Stomach (tissue), 4 donors: ENCODE results near the gene LUZP1.

Experiments
- POLR2A ChIP-seq, 4 donors: fragments of 450-650 bp; IDR thresholded peaks; one replicate each; pipeline ENCODE4 v1.6.1; 2016; ENCODE audit warnings: antibody characterized with exemption in 4 of 4, control low read depth in 2 of 4, mild to moderate bottlenecking in 1 of 4, moderate library complexity in 1 of 4
- POLR2AphosphoS5 ChIP-seq, 3 donors: sonication (generic); formaldehyde crosslinking; IDR thresholded peaks; one replicate each; pipeline ENCODE4 v1.6.1; 2016; ENCODE audit warnings: antibody characterized with exemption in 3 of 3
- TF ChIP-seq, protein P1 (sequence below), 7 experiments: fragments of 450-650 bp in 4 of 7; fragments of 200-600 bp in 3 of 7; sonication (generic) in 3 of 7; IDR thresholded peaks; one replicate each; pipeline ENCODE4 v1.5.1; 2016 to 2019; ENCODE audit warnings: antibody characterized with exemption in 7 of 7, control low read depth in 2 of 7, mild to moderate bottlenecking in 1 of 7

DNA sequence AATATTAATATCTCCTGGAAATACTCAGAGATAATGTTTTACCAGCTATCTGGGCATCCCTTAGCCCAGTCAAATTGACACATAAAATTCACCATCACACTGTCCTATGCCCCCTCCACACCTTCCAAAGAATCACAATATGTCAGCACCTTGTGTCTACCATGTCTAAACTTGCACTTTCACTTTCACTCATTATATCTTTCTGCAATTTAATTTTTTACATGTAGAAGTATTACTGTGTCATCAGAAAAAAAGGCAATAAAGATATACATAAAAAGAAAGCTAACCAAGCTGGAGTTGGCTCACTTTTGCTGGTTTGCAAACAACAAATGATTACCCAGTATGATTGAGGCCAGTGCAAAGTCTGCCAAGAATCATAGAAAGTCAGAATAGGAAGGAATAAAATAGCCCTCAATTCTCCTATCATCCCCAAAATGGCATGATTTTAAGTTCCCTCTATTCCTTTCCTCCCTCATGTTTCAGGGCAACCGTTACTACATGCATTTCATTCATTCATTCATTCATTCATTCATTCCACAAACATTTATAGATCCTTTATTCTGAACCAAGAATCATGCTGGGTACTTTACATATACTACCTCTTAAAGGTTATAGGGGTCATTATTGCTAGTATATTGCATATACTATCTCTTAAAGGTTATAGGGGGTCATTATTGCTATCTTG, 5.9 kb upstream of the LUZP1 start:
- TF ChIP-seq, protein P1, sequence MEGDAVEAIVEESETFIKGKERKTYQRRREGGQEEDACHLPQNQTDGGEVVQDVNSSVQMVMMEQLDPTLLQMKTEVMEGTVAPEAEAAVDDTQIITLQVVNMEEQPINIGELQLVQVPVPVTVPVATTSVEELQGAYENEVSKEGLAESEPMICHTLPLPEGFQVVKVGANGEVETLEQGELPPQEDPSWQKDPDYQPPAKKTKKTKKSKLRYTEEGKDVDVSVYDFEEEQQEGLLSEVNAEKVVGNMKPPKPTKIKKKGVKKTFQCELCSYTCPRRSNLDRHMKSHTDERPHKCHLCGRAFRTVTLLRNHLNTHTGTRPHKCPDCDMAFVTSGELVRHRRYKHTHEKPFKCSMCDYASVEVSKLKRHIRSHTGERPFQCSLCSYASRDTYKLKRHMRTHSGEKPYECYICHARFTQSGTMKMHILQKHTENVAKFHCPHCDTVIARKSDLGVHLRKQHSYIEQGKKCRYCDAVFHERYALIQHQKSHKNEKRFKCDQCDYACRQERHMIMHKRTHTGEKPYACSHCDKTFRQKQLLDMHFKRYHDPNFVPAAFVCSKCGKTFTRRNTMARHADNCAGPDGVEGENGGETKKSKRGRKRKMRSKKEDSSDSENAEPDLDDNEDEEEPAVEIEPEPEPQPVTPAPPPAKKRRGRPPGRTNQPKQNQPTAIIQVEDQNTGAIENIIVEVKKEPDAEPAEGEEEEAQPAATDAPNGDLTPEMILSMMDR (IDR thresholded peaks at IDR 0.05), result no peak
- TF ChIP-seq POLR2A (IDR thresholded peaks at IDR 0.05) (no peak), POLR2AphosphoS5 (IDR thresholded peaks at IDR 0.05) (no peak)
